Memory B cell (primary cell): Measurements from ENCODE around the gene RTN4R.

Source experiments
- ATAC-seq: fragments of 150-1000 bp; cut with Tn5 transposase; 2 replicates; pipeline ENCODE4 v1.10.0; 2021; ENCODE audit warnings: low read depth, mild to moderate bottlenecking, moderate library complexity
- DNase-seq, 2 donors: peaks; one replicate each; pipeline ENCODE4 v3.0.0; 2022; ENCODE audit warnings: low spot score in 2 of 2
- H3K27ac Mint-ChIP-seq: one replicate; pipeline ENCODE4 v1.8.0; 2022; ENCODE audit warnings: mild to moderate bottlenecking, moderate library complexity, mixed read lengths
- H3K27me3 Mint-ChIP-seq: one replicate; pipeline ENCODE4 v1.8.0; 2022; ENCODE audit warnings: mixed read lengths
- H3K36me3 Mint-ChIP-seq: one replicate; pipeline ENCODE4 v1.8.0; 2022; ENCODE audit warnings: mild to moderate bottlenecking, mixed read lengths
- H3K4me1 Mint-ChIP-seq: one replicate; pipeline ENCODE4 v1.8.0; 2022; ENCODE audit warnings: mixed read lengths
- H3K4me3 Mint-ChIP-seq: one replicate; pipeline ENCODE4 v1.8.0; 2022; ENCODE audit warnings: mild to moderate bottlenecking, moderate library complexity, mixed read lengths
- H3K9me3 Mint-ChIP-seq: one replicate; pipeline ENCODE4 v1.8.0; 2022; ENCODE audit warnings: mixed read lengths

RTN4R gene

DNA sequence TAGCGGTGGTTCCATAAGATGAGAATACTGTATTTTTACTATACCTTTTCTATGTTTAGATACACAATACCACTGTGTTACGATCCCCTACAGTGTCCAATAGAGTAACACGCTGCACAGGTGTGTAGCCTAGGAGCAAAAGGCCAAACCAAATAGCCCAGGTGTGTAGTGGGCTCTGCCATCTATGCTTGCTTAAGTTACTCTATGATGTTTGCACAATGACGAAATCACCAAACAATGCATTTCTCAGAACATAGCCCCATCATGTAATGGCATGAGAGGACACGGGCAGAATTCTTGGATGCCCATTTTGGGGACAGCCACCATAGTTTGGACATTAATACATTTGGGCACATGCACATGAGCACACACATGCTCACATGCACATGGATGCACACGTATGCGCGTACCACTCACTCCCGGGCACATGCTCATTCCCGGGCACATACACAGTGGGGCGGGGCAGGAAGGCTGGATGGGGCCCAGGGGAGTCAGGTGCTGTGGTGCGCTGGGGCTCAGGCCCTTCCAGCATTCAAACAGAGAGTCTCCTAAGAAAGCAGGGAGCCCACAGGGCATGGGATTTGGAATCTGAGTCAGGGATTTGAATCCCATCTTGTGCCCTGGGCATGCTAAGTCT is 51.1 kb downstream of the RTN4R start:
- Mint-ChIP-seq H3K4me3 (no peak overlapping the region), H3K9me3 (no peaks in the 10 kb centered on the region), H3K27ac (no peak overlapping the region), H3K36me3 (no peaks in the 10 kb centered on the region), H3K27me3 (peaks cover 9% of the 10 kb centered on the region), H3K4me1 (no peaks in the 10 kb centered on the region)
- no peak for ATAC-seq
- no peak for DNase-seq

- Mint-ChIP-seq H3K9me3 (no peaks in the 10 kb centered on the region), H3K36me3 (no peaks in the 10 kb centered on the region), H3K27ac (no peak overlapping the region), H3K4me3 (no peak overlapping the region), H3K4me1 (no peaks in the 10 kb centered on the region), H3K27me3 (peaks cover 9% of the 10 kb centered on the region)
- ATAC-seq (no peak), DNase-seq (no peak)
Measured at GRCh38 chr22:20215742-20216141, 52.4 kb downstream of the RTN4R start.

DNA sequence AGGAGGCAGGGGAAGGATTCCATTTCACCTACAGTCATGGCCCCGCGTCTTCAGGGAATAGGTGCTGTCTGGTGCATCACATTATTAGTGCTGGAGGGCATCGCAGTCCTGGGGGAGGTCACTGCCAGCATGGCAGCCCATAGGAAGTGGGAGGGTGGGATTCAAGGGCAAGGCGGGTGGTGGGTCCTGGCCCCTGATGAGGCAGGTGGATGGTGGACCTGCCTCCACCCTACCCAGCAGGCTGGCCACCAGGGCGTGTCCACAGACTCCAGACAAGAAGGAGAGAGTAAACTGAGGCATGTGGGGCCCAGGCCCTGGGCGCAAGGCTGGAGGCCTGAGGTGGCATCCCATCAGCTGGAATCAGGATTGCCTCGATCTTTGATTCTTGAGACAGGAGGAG is 53.3 kb downstream of the RTN4R start:
- no peak overlapping the region for H3K27ac Mint-ChIP-seq
- H3K4me3 Mint-ChIP-seq, result no peak overlapping the region
- DNase-seq (no peak), ATAC-seq (no peak)
- no peaks in the 10 kb centered on the region for H3K9me3 Mint-ChIP-seq
- H3K36me3 Mint-ChIP-seq, result no peaks in the 10 kb centered on the region
- peaks cover 9% of the 10 kb centered on the region for H3K27me3 Mint-ChIP-seq
- no peaks in the 10 kb centered on the region for H3K4me1 Mint-ChIP-seq

DNA sequence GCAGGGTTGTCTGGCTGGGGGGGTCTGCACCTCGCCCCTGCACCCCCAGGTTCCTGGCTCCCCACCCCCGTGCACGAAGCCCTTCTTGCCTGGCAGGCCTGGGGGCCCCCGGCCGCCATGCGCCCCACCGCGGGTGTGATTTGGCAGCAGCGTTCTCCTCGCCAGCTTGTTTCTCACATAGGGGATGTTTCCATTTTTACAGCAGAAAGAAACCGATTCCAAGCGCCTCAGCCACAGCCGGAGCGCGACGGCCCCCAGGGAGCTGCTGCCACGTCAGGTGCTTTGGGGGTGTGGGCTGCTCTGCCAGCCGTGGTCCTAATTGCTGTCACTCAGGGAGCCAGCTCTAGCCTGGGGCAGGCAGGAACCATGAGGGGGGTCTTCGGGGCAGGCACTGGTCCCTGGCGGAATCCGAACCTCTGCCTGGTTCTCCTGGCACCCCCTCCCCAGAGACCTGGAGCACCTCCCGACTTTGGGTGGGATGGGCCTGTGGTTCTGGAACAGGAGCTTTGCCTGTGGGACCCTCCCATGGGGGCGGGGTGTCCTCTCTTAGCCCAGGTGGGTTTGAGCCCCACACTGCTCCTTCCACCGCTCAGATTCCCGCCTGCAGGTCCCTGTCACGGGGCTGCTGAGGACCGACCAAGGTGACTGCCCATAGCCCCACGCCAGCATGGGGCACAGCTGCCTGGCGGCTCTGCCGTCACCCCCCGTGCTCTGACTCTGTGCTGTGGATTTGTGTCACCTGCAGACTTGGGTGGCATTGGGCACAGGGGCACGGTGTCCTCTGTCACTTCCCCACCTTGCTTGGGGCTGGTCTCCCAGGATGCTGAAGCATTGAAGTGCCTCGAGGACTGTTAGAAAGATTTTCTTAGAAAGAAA is 54.0 kb downstream of the RTN4R start:
- no peak overlapping the region for H3K27ac Mint-ChIP-seq
- H3K9me3 Mint-ChIP-seq, result no peaks in the 10 kb centered on the region
- no peak for DNase-seq
- ATAC-seq, result no peak
- no peaks in the 10 kb centered on the region for H3K36me3 Mint-ChIP-seq
- H3K4me3 Mint-ChIP-seq, result no peak overlapping the region
- H3K27me3 Mint-ChIP-seq, result peaks cover 9% of the 10 kb centered on the region
- H3K4me1 Mint-ChIP-seq, result no peaks in the 10 kb centered on the region

- H3K27me3 Mint-ChIP-seq, result peaks cover 5% of the 10 kb centered on the region
- no peak overlapping the region for H3K4me3 Mint-ChIP-seq
- H3K9me3 Mint-ChIP-seq, result no peaks in the 10 kb centered on the region
- no peaks in the 10 kb centered on the region for H3K4me1 Mint-ChIP-seq
- no peak for ATAC-seq
- DNase-seq, result no peak
- H3K36me3 Mint-ChIP-seq, result no peaks in the 10 kb centered on the region
- H3K27ac Mint-ChIP-seq, result no peak overlapping the region
Measured at GRCh38 chr22:20212754-20213699, 55.1 kb downstream of the RTN4R start.

DNA sequence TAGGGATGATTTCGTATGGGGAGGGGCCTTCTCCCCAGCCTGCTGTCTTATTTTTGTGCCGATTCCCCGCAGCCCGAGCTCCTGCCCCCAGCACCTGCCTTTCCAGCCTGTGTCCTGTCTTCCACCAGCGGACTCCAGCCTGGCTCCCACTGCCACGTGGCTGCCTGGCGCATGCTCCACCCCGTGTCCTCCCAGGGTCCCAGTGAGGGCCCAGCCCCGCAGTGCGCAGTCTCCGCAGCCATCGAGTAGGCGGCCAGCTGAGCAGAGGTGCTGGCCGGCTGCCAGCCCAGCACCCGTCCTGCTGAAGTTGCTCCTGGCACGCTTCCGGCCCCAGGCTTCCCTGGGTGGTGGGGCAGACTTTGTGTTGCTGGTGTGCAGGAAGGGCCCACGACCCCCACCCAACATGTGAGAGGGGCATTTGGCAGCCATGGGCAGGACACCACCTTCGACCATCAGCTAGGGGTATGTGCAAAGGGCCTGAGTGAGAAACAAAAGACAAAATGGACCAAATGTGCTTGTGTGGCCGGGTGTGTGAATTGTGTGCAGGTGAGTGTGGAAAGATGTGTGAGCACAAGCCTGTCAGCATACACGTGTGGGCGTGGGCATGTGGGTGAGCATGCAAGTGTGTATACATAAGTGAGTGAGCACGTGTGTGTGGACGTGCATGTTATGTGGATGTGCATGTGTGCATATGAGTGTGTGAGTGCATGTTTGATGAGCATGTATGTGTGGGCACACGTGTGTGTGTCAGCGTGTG is 55.9 kb downstream of the RTN4R start:
- no peak for ATAC-seq

DNA sequence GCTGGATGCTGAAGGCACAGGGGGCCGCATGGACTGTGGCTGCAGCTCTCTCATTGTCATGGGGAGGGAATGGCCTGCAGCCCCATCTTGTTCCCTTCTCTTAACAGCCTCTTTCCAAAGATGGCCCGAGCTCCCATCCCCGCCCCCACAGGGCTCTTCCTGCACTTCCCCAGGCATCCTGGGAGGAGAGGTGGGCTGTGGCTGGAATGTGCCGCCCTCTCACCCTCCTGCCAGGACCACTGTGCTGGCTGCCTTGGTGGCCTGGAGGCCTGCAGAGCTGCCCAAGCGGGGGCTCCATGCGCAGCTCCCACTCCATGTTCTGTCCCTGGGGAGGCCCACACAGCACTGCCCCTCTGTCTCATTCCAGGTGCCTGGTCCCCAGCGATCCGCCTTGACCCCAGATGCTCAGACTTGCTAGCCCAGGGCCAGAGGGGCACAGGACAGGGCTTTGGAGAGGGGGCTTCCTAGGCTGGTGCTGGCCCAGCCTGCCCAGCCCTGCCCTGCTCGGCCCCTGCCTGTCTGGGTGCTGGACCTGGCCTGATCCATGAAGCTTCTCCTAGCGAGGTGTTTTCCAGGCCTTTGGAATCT is 56.6 kb downstream of the RTN4R start:
- Mint-ChIP-seq H3K4me3 (no peak overlapping the region), H3K27me3 (peaks cover 5% of the 10 kb centered on the region), H3K27ac (no peak overlapping the region), H3K36me3 (no peaks in the 10 kb centered on the region), H3K4me1 (peaks cover 4% of the 10 kb centered on the region), H3K9me3 (no peaks in the 10 kb centered on the region)
- DNase-seq (no peak), ATAC-seq (no peak)

More for the DNA sequence above, 55.9 kb downstream of the RTN4R start:
- Mint-ChIP-seq H3K4me1 (peaks cover 1% of the 10 kb centered on the region), H3K36me3 (no peaks in the 10 kb centered on the region), H3K27me3 (peaks cover 5% of the 10 kb centered on the region), H3K27ac (no peak overlapping the region), H3K9me3 (no peaks in the 10 kb centered on the region), H3K4me3 (no peak overlapping the region)
- DNase-seq, result no peak

GRCh38 chr22:20210473-20211059 is 57.6 kb downstream of the RTN4R start:
- Mint-ChIP-seq H3K9me3 (no peaks in the 10 kb centered on the region), H3K27me3 (peaks cover 5% of the 10 kb centered on the region), H3K4me1 (peaks cover 7% of the 10 kb centered on the region), H3K36me3 (no peaks in the 10 kb centered on the region), H3K27ac (no peak overlapping the region), H3K4me3 (no peak overlapping the region)
- DNase-seq (no peak), ATAC-seq (no peak)

GRCh38 chr22:20209761-20210250 is 58.3 kb downstream of the RTN4R start:
- Mint-ChIP-seq H3K36me3 (no peaks in the 10 kb centered on the region), H3K9me3 (no peaks in the 10 kb centered on the region), H3K27me3 (peaks cover 5% of the 10 kb centered on the region), H3K27ac (no peak overlapping the region), H3K4me1 (peaks cover 9% of the 10 kb centered on the region), H3K4me3 (no peak overlapping the region)
- no peak for DNase-seq
- ATAC-seq, result no peak

GRCh38 chr22:20208713-20209310 is 59.3 kb downstream of the RTN4R start:
- DNase-seq (no peak), ATAC-seq (no peak)
- Mint-ChIP-seq H3K36me3 (no peaks in the 10 kb centered on the region), H3K27ac (no peak overlapping the region), H3K4me3 (no peak overlapping the region), H3K4me1 (peaks cover 9% of the 10 kb centered on the region), H3K27me3 (peaks cover 3% of the 10 kb centered on the region), H3K9me3 (no peaks in the 10 kb centered on the region)

GRCh38 chr22:20207277-20208025 is 60.7 kb downstream of the RTN4R start:
- H3K9me3 Mint-ChIP-seq, result no peaks in the 10 kb centered on the region
- ATAC-seq, result no peak
- DNase-seq, result no peak

GRCh38 chr22:20206709-20207215 is 61.4 kb downstream of the RTN4R start:
- peak; percentile 19 for ATAC-seq
- no peak for DNase-seq
- peaks cover 9% of the 10 kb centered on the region for H3K4me1 Mint-ChIP-seq

More at GRCh38 chr22:20207277-20208025, 60.7 kb downstream of the RTN4R start:
- Mint-ChIP-seq H3K4me3 (peak overlapping the region; percentile 86), H3K27ac (peak overlapping the region; percentile 20), H3K27me3 (peaks cover 3% of the 10 kb centered on the region), H3K4me1 (peaks cover 9% of the 10 kb centered on the region), H3K36me3 (no peaks in the 10 kb centered on the region)

More at GRCh38 chr22:20206709-20207215, 61.4 kb downstream of the RTN4R start:
- H3K36me3 Mint-ChIP-seq, result no peaks in the 10 kb centered on the region
- H3K9me3 Mint-ChIP-seq, result no peaks in the 10 kb centered on the region
- peak overlapping the region; percentile 20 for H3K27ac Mint-ChIP-seq
- peaks cover 1% of the 10 kb centered on the region for H3K27me3 Mint-ChIP-seq
- H3K4me3 Mint-ChIP-seq, result peak overlapping the region; percentile 86
